RWPE2 (cell line): ENCODE results near the gene ODR4.

Source experiments
- ATAC-seq: fragments of 200-7000 bp; cut with Tn5 transposase; 3 replicates; pipeline ENCODE4 v1.9.1; 2021; ENCODE audit warnings: low read depth
- DNase-seq: peaks from one replicate; pipeline ENCODE4 v3.0.0-alpha.2; 2020; ENCODE audit warnings: low spot score
- H3K27ac ChIP-seq: fragments of 450-650 bp; 2 replicates; pipeline ENCODE4 v1.5.1; 2017; ENCODE audit warnings: mild to moderate bottlenecking; ENCODE audit not compliant: poor library complexity, severe bottlenecking
- H3K27me3 ChIP-seq: fragments of 250-450 bp; sonication (Bioruptor Pico); 2 replicates; pipeline ENCODE4 v1.5.1; 2021; ENCODE audit warnings: mild to moderate bottlenecking, moderate library complexity; ENCODE audit not compliant: insufficient read depth, poor library complexity, severe bottlenecking
- H3K36me3 ChIP-seq: fragments of 250-450 bp; sonication (Bioruptor Pico); 2 replicates; pipeline ENCODE4 v1.5.1; 2020; ENCODE audit warnings: low read depth, mild to moderate bottlenecking, moderate library complexity
- H3K4me1 ChIP-seq: fragments of 250-450 bp; sonication (Bioruptor Pico); 2 replicates; pipeline ENCODE4 v1.5.1; 2021; ENCODE audit warnings: mild to moderate bottlenecking, moderate library complexity; ENCODE audit not compliant: insufficient read depth, poor library complexity, severe bottlenecking
- H3K4me3 ChIP-seq: fragments of 250-450 bp; sonication (Bioruptor Pico); 2 replicates; pipeline ENCODE4 v1.5.1; 2021; ENCODE audit warnings: mild to moderate bottlenecking, moderate library complexity; ENCODE audit not compliant: severe bottlenecking
- H3K9me3 ChIP-seq: fragments of 250-450 bp; sonication (Bioruptor Pico); 2 replicates; pipeline ENCODE4 v1.5.1; 2021; ENCODE audit warnings: mild to moderate bottlenecking, moderate library complexity; ENCODE audit not compliant: severe bottlenecking
- CTCF ChIP-seq: fragments of 450-650 bp; IDR thresholded peaks from one replicate; pipeline ENCODE4 v1.5.1; 2017; ENCODE audit warnings: mild to moderate bottlenecking, moderate library complexity; ENCODE audit not compliant: poor library complexity, severe bottlenecking

The ODR4 gene

GRCh38 chr1:186421446-186421845, 45.8 kb downstream of the ODR4 start:
- Histone ChIP-seq H3K27me3 (no peaks in the 10 kb centered on the region), H3K27ac (no peak overlapping the region), H3K4me3 (no peak overlapping the region), H3K4me1 (no peaks in the 10 kb centered on the region), H3K9me3 (no peaks in the 10 kb centered on the region), H3K36me3 (peaks cover 37% of the 10 kb centered on the region)
- ATAC-seq = no peak
- TF ChIP-seq CTCF = no peak
- no peak for DNase-seq

GRCh38 chr1:186424539-186424938, 48.9 kb downstream of the ODR4 start:
- no peak overlapping the region for H3K27ac ChIP-seq
- no peaks in the 10 kb centered on the region for H3K4me1 ChIP-seq
- no peaks in the 10 kb centered on the region for H3K27me3 ChIP-seq

GRCh38 chr1:186426118-186426517, 50.5 kb downstream of the ODR4 start:
- no peaks in the 10 kb centered on the region for H3K27me3 ChIP-seq
- no peak overlapping the region for H3K4me3 ChIP-seq
- H3K4me1 ChIP-seq = no peaks in the 10 kb centered on the region
- DNase-seq (no peak), ATAC-seq (no peak)
- no peaks in the 10 kb centered on the region for H3K36me3 ChIP-seq
- TF ChIP-seq CTCF = no peak
- H3K27ac ChIP-seq = no peak overlapping the region
- H3K9me3 ChIP-seq = no peaks in the 10 kb centered on the region

More at GRCh38 chr1:186424539-186424938, 48.9 kb downstream of the ODR4 start:
- no peak for ATAC-seq
- no peak for DNase-seq
- Histone ChIP-seq H3K36me3 (peaks cover 12% of the 10 kb centered on the region), H3K4me3 (no peak overlapping the region), H3K9me3 (no peaks in the 10 kb centered on the region)
- TF ChIP-seq CTCF = no peak

GRCh38 chr1:186429017-186429416, 53.4 kb downstream of the ODR4 start:
- TF ChIP-seq CTCF = no peak
- H3K4me3 ChIP-seq = no peak overlapping the region
- H3K27ac ChIP-seq = no peak overlapping the region
- DNase-seq (no peak), ATAC-seq (no peak)
- H3K9me3 ChIP-seq = no peaks in the 10 kb centered on the region
- no peaks in the 10 kb centered on the region for H3K36me3 ChIP-seq
- no peaks in the 10 kb centered on the region for H3K27me3 ChIP-seq
- H3K4me1 ChIP-seq = no peaks in the 10 kb centered on the region

- DNase-seq (no peak), ATAC-seq (peak; percentile 49; the same call in 2 of the 3 replicates)
- no peaks in the 10 kb centered on the region for H3K9me3 ChIP-seq
- no peaks in the 10 kb centered on the region for H3K27me3 ChIP-seq
- no peak overlapping the region for H3K4me3 ChIP-seq
- TF ChIP-seq CTCF = no peak
- no peak overlapping the region for H3K27ac ChIP-seq
- no peaks in the 10 kb centered on the region for H3K36me3 ChIP-seq
- H3K4me1 ChIP-seq = no peaks in the 10 kb centered on the region
Measured at GRCh38 chr1:186435336-186435735, 59.7 kb downstream of the ODR4 start.
